ENCODE results near the gene ZNF688.

ZNF688 gene

DNA sequence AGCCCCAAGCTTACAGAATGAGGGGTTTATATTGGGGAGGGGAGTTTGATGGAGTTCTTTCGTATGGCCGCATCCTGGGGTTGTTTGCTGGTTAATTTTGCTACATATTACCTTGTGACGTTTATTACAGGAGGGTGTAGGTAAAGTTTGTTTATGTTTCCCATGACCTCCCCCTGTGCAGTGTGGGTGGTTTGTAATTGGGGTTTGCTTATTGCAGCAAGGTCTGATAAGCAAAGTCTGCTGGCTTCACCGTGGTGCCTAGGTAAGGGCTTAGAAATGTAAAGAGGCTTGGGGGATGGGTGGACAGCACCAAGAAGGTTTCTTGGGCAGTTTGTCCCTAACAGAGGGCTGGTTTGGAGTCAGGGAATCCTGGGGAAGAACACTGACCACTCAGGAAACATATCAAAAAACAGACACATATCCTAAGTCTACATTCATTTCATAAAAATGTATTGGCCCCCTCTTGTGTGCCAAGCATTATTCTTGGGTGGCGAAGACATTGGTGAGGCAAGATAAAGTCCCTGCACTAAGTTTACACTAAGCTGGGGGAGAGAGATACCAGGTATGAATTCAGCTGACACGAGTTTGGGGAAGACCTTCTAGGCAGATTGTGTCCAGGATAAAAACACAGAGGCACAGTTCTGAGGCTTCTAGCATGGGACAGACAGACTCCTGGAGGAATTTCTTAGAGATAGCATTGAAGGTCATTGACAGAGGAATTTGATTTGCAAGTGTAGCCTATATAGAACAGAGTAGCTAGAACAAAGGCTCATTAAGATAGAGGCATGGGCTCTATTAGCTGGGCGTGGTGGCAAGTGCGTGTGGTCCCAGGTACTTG, 22.9 kb downstream of the ZNF688 start:
- Histone ChIP-seq H3K9me2 (replicated peaks; ENCODE audit: insufficient read depth, low read length) (no peaks in the 10 kb centered on the region), H3F3A (ENCODE audit: insufficient read depth, low read length) (no peaks in the 10 kb centered on the region), H3K79me2 (ENCODE audit: low read length) (no peaks in the 10 kb centered on the region), H4K20me1 (ENCODE audit: insufficient read depth, low read length) (no peaks in the 10 kb centered on the region), H3K4me3 (ENCODE audit: low read length) (no peak overlapping the region), H3K36me3 (replicated peaks; ENCODE audit: insufficient read depth, low read length) (no peaks in the 10 kb centered on the region), H3K4me1 (ENCODE audit: low read length) (no peaks in the 10 kb centered on the region), H3K27me3 (replicated peaks; ENCODE audit: insufficient read depth, low read length) (no peaks in the 10 kb centered on the region), H3K9me3 (replicated peaks; ENCODE audit: insufficient read depth, low read length) (no peaks in the 10 kb centered on the region), H2AFZ (ENCODE audit: low read length) (no peak overlapping the region), H3K4me2 (ENCODE audit: low read depth, low read length) (no peak overlapping the region), H3K27ac (ENCODE audit: low read length) (no peak overlapping the region), H3K9ac (ENCODE audit: low read length) (no peak overlapping the region)
- no peak for TF ChIP-seq EZH2phosphoT487 (IDR thresholded peaks at IDR 0.05; ENCODE audit: low read length)
- TF ChIP-seq CTCF (IDR thresholded peaks at IDR 0.05; ENCODE audit: low read length), result no peak
- no peak for TF ChIP-seq EZH2 (optimal IDR thresholded peaks at IDR 0.05; ENCODE audit: low read depth, low read length)
- DNase-seq, result no peak

DNA sequence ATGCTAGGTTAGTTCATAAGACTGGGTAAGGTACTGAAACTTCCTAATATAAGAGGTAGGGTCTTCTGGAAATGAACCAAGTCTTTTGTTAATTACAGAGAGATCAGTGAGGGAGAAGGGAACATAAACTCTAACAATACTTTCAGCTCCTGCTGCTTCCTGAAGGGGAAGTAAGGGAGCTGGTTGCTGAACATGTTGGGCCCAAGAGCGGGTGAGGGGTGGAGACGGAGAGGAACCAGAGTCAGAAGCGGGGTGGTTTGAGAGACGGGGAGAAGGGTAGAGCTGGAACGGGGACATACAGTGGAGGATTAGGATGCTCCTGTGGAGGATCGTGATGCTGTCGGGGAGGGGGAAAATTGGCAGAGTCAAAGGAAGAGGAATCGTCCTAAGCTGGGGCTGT, 25.4 kb downstream of the ZNF688 start:
- Histone ChIP-seq H3K4me3 (ENCODE audit: low read length) (no peak overlapping the region), H3K4me1 (ENCODE audit: low read length) (no peaks in the 10 kb centered on the region), H3K9me3 (replicated peaks; ENCODE audit: insufficient read depth, low read length) (no peaks in the 10 kb centered on the region), H3K9me2 (replicated peaks; ENCODE audit: insufficient read depth, low read length) (no peaks in the 10 kb centered on the region), H4K20me1 (ENCODE audit: insufficient read depth, low read length) (no peaks in the 10 kb centered on the region), H3K9ac (ENCODE audit: low read length) (no peak overlapping the region), H3K4me2 (ENCODE audit: low read depth, low read length) (no peak overlapping the region), H2AFZ (ENCODE audit: low read length) (no peak overlapping the region), H3K27me3 (replicated peaks; ENCODE audit: insufficient read depth, low read length) (no peaks in the 10 kb centered on the region), H3K27ac (ENCODE audit: low read length) (no peak overlapping the region), H3K36me3 (replicated peaks; ENCODE audit: insufficient read depth, low read length) (no peaks in the 10 kb centered on the region), H3K79me2 (ENCODE audit: low read length) (no peaks in the 10 kb centered on the region), H3F3A (ENCODE audit: insufficient read depth, low read length) (no peaks in the 10 kb centered on the region)
- DNase-seq, result no peak
- no peak for TF ChIP-seq EZH2 (optimal IDR thresholded peaks at IDR 0.05; ENCODE audit: low read depth, low read length)
- TF ChIP-seq EZH2phosphoT487 (IDR thresholded peaks at IDR 0.05; ENCODE audit: low read length), result no peak
- TF ChIP-seq CTCF (IDR thresholded peaks at IDR 0.05; ENCODE audit: low read length), result no peak

DNA sequence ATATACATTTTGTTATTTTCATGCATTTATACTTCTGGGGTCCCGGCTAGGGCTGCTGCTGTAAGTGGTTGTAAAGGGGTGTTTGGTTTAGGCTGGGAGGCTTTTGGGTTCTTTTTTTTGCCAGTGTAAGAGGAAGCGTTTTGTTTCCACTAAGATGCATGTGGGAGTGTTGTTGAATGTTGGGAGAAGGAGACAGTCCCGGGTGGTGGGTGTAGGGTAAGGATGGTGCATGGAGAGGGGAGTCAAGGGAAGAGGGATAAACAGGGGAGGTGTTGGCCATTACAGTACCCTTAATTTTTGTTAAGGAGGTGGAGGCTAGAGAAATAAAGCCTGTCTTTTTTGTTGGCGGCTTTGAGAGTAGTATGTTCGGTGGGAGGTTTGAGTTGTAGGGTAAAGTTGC, 28.4 kb downstream of the ZNF688 start:
- no peaks in the 10 kb centered on the region for H3K79me2 ChIP-seq (ENCODE audit: low read length)
- no peaks in the 10 kb centered on the region for H3F3A ChIP-seq (ENCODE audit: insufficient read depth, low read length)
- H3K4me1 ChIP-seq (ENCODE audit: low read length), result no peaks in the 10 kb centered on the region
- no peaks in the 10 kb centered on the region for H3K36me3 ChIP-seq (replicated peaks; ENCODE audit: insufficient read depth, low read length)
- H3K9ac ChIP-seq (ENCODE audit: low read length), result no peak overlapping the region
- H3K4me3 ChIP-seq (ENCODE audit: low read length), result no peak overlapping the region
- no peak for DNase-seq
- H3K4me2 ChIP-seq (ENCODE audit: low read depth, low read length), result no peak overlapping the region
- H3K27me3 ChIP-seq (replicated peaks; ENCODE audit: insufficient read depth, low read length), result no peaks in the 10 kb centered on the region
- no peak overlapping the region for H3K27ac ChIP-seq (ENCODE audit: low read length)
- no peak overlapping the region for H2AFZ ChIP-seq (ENCODE audit: low read length)
- H3K9me3 ChIP-seq (replicated peaks; ENCODE audit: insufficient read depth, low read length), result no peaks in the 10 kb centered on the region
- TF ChIP-seq CTCF (IDR thresholded peaks at IDR 0.05; ENCODE audit: low read length) (no peak), EZH2phosphoT487 (IDR thresholded peaks at IDR 0.05; ENCODE audit: low read length) (no peak), EZH2 (optimal IDR thresholded peaks at IDR 0.05; ENCODE audit: low read depth, low read length) (no peak)
- H3K9me2 ChIP-seq (replicated peaks; ENCODE audit: insufficient read depth, low read length), result no peaks in the 10 kb centered on the region
- H4K20me1 ChIP-seq (ENCODE audit: insufficient read depth, low read length), result no peaks in the 10 kb centered on the region

Data from MM.1S (cell line).